Measurements from ENCODE around the gene LRCH4. TPM values are rescaled to one million over a fixed set of nuclear protein-coding genes. Genes with fewer than 3 reads are reported as not detected.

Gene LRCH4
- total and polyA plus RNA-seq, 4 donors: 38.1 to 109 (median 92.2) TPM

Small RNAs within 50 kb of the gene (small RNA-seq; reads per million reads assigned to genes)
- gene RN7SL416P (ENCODE audit: low replicate concordance) (not detected), gene SAP25 (ENCODE audit: low replicate concordance) (not detected)

Other genes starting within 250 kb of the LRCH4 start
- 10 to 100 TPM; 22.0 to 50.1 TPM for gene PILRB, start 228.0 kb downstream of the LRCH4 start, total RNA-seq
- gene PILRB, start 228.0 kb downstream of the LRCH4 start, polyA plus RNA-seq: 10 to 100 TPM; 26.1 to 36.3 TPM
- 10 to 100 TPM in 1 of 2 donors, 1 to 10 TPM in 1; 9.9 to 40.9 TPM for gene PILRA, start 212.6 kb downstream of the LRCH4 start, total RNA-seq
- 100 to 1,000 TPM in 1 of 2 donors, 10 to 100 TPM in 1; 14.2 to 122 TPM for gene PILRA, start 212.6 kb downstream of the LRCH4 start, polyA plus RNA-seq
- gene ZCWPW1, start 157.4 kb downstream of the LRCH4 start, total RNA-seq: 1 to 10 TPM; 5.6 to 7.2 TPM
- gene ZCWPW1, start 157.4 kb downstream of the LRCH4 start, polyA plus RNA-seq: 10 to 100 TPM in 1 of 2 donors, 1 to 10 TPM in 1; 5.1 to 12.2 TPM
- 10 to 100 TPM; 25.6 to 38.7 TPM for gene MEPCE, start 156.3 kb downstream of the LRCH4 start, total RNA-seq
- gene MEPCE, start 156.3 kb downstream of the LRCH4 start, polyA plus RNA-seq: 10 to 100 TPM; 27.9 to 30.4 TPM
- 10 to 100 TPM in 1 of 2 donors, 1 to 10 TPM in 1; 8.2 to 36.4 TPM for gene PPP1R35, start 149.6 kb downstream of the LRCH4 start, total RNA-seq
- 10 to 100 TPM; 38.2 to 65.1 TPM for gene PPP1R35, start 149.6 kb downstream of the LRCH4 start, polyA plus RNA-seq
- gene SPACDR, start 121.9 kb downstream of the LRCH4 start, total RNA-seq: 1 to 10 TPM in 1 of 2 donors, under 1 TPM in 1; 0.83 to 2.0 TPM
- under 1 TPM; 0.54 to 0.83 TPM for gene SPACDR, start 121.9 kb downstream of the LRCH4 start, polyA plus RNA-seq
- 10 to 100 TPM; 38.2 to 62.8 TPM for gene TSC22D4, start 106.9 kb downstream of the LRCH4 start, total RNA-seq
- 10 to 100 TPM; 33.6 to 62.0 TPM for gene TSC22D4, start 106.9 kb downstream of the LRCH4 start, polyA plus RNA-seq
- gene NYAP1, start 102.2 kb downstream of the LRCH4 start, total RNA-seq: 1 to 10 TPM in 1 of 2 donors, under 1 TPM in 1; 0.52 to 1.1 TPM
- gene NYAP1, start 102.2 kb downstream of the LRCH4 start, polyA plus RNA-seq: under 1 TPM; 0.32 to 0.39 TPM
- 10 to 100 TPM; 22.8 to 36.0 TPM for gene AGFG2, start 46.9 kb downstream of the LRCH4 start, total RNA-seq
- gene AGFG2, start 46.9 kb downstream of the LRCH4 start, polyA plus RNA-seq: 10 to 100 TPM; 15.9 to 16.6 TPM
- gene SAP25, start 12.2 kb downstream of the LRCH4 start, total RNA-seq: 1 to 10 TPM; 1.9 to 8.8 TPM
- 1 to 10 TPM; 3.7 to 9.9 TPM for gene SAP25, start 12.2 kb downstream of the LRCH4 start, polyA plus RNA-seq
- gene FBXO24, start 199 bp upstream of the LRCH4 start, total RNA-seq: 1 to 10 TPM in 1 of 2 donors, under 1 TPM in 1; 0.25 to 1.3 TPM
- gene FBXO24, start 199 bp upstream of the LRCH4 start, polyA plus RNA-seq: under 1 TPM; 0.30 to 0.35 TPM
- gene PCOLCE, start 16.2 kb upstream of the LRCH4 start, total RNA-seq: 100 to 1,000 TPM in 1 of 2 donors, 10 to 100 TPM in 1; 53.6 to 105 TPM
- 10 to 100 TPM; 48.4 to 73.5 TPM for gene PCOLCE, start 16.2 kb upstream of the LRCH4 start, polyA plus RNA-seq
- gene MOSPD3, start 26.4 kb upstream of the LRCH4 start, total RNA-seq: 10 to 100 TPM; 13.2 to 26.9 TPM
- 10 to 100 TPM; 15.5 to 18.8 TPM for gene MOSPD3, start 26.4 kb upstream of the LRCH4 start, polyA plus RNA-seq
- 1 to 10 TPM; 1.7 to 2.1 TPM for gene TFR2, start 55.4 kb upstream of the LRCH4 start, total RNA-seq
- under 1 TPM; 0.33 to 0.85 TPM for gene TFR2, start 55.4 kb upstream of the LRCH4 start, polyA plus RNA-seq
- gene ACTL6B, start 70.3 kb upstream of the LRCH4 start, total RNA-seq: not detected
- gene ACTL6B, start 70.3 kb upstream of the LRCH4 start, polyA plus RNA-seq: not detected
- 100 to 1,000 TPM; 150 to 327 TPM for gene GNB2, start 87.6 kb upstream of the LRCH4 start, total RNA-seq
- 100 to 1,000 TPM; 130 to 381 TPM for gene GNB2, start 87.6 kb upstream of the LRCH4 start, polyA plus RNA-seq
- 10 to 100 TPM; 30.8 to 41.6 TPM for gene GIGYF1, start 108.1 kb upstream of the LRCH4 start, total RNA-seq
- gene GIGYF1, start 108.1 kb upstream of the LRCH4 start, polyA plus RNA-seq: 10 to 100 TPM; 19.0 to 36.8 TPM
- gene POP7, start 120.0 kb upstream of the LRCH4 start, total RNA-seq: 10 to 100 TPM; 20.3 to 30.1 TPM
- 10 to 100 TPM; 36.5 to 50.6 TPM for gene POP7, start 120.0 kb upstream of the LRCH4 start, polyA plus RNA-seq
- gene EPO, start 134.3 kb upstream of the LRCH4 start, total RNA-seq: not detected
- gene EPO, start 134.3 kb upstream of the LRCH4 start, polyA plus RNA-seq: under 1 TPM in 1 of 2 donors, not detected in 1; 0.10 TPM
- under 1 TPM in 1 of 2 donors, not detected in 1; 0.03 TPM for gene ZAN, start 147.5 kb upstream of the LRCH4 start, total RNA-seq
- gene ZAN, start 147.5 kb upstream of the LRCH4 start, polyA plus RNA-seq: not detected
- 10 to 100 TPM; 55.2 to 64.2 TPM for gene EPHB4, start 241.4 kb upstream of the LRCH4 start, total RNA-seq
- 10 to 100 TPM; 21.7 to 45.7 TPM for gene EPHB4, start 241.4 kb upstream of the LRCH4 start, polyA plus RNA-seq